Kidney (tissue), 14 donors: Measurements from ENCODE around the gene FERMT3. TPM values are rescaled to one million over a fixed set of nuclear protein-coding genes. Genes with fewer than 3 reads are reported as not detected.

ENCODE experiments used
- DNase-seq, 5 donors: peaks; one replicate each; pipeline ENCODE4 v3.0.0-alpha.2; 2013 to 2020
- FAIRE-seq: peaks from 2 replicates; lab custom pipeline; 2012; peaks lifted over from hg19 to GRCh38; lab: Jason Lieb, UNC
- H3K27ac ChIP-seq, 2 donors: one replicate each; pipeline ENCODE4 v1.7.0; 2013; ENCODE audit warnings: low read depth in 2 of 2, low read length in 2 of 2, inconsistent platforms in 1 of 2
- H3K27me3 ChIP-seq: one replicate; pipeline ENCODE4 v1.7.1; 2013; ENCODE audit warnings: low read length, inconsistent platforms; ENCODE audit not compliant: control insufficient read depth, insufficient read depth
- H3K36me3 ChIP-seq, 3 donors: one replicate each; pipeline versions ENCODE4 v1.7.0 to v1.7.1; 2013; ENCODE audit warnings: low read length in 3 of 3, control low read depth in 1 of 3, inconsistent platforms in 1 of 3; ENCODE audit not compliant: insufficient read depth in 3 of 3, control insufficient read depth in 2 of 3
- H3K4me1 ChIP-seq, 3 donors: one replicate each; pipeline versions ENCODE4 v1.7.0 to v1.7.1; 2013; ENCODE audit warnings: low read length in 3 of 3, inconsistent platforms in 1 of 3, low read depth in 1 of 3; ENCODE audit not compliant: control insufficient read depth in 2 of 3, insufficient read depth in 2 of 3
- H3K4me3 ChIP-seq, 3 donors: one replicate each; pipeline versions ENCODE4 v1.7.0 to v1.8.1; 2013; ENCODE audit warnings: low read length in 3 of 3, control low read depth in 1 of 3, inconsistent platforms in 1 of 3
- H3K9ac ChIP-seq, 3 donors: one replicate each; pipeline versions ENCODE4 v1.7.0 to v1.7.1; 2013; ENCODE audit warnings: low read length in 3 of 3, control low read depth in 1 of 3, inconsistent platforms in 1 of 3
- H3K9me3 ChIP-seq, 3 donors: one replicate each; pipeline versions ENCODE4 v1.7.0 to v1.7.1; 2013; ENCODE audit warnings: low read length in 3 of 3, control low read depth in 1 of 3, inconsistent platforms in 1 of 3; ENCODE audit not compliant: control insufficient read depth in 2 of 3, insufficient read depth in 1 of 3
- intact Hi-C: fragments of 100-400 bp; cut with DNase I; formaldehyde crosslinking; loops from one replicate; pipeline ENCODE4 v1.11.1; 2022
- polyA plus RNA-seq: library from polyadenylated mRNA; stranded (reverse); fragments of 350-450 nt; fragmentation: Illumina TruSeq; extraction: RNeasy Lipid Tissue Mini Kit (QIAGEN cat#74804); gene quantifications from one replicate; pipeline ENCODE4 v1.2.3, GENCODE V29; 2014; ENCODE audit warnings: low read depth, low replicate concordance; ENCODE audit not compliant: insufficient read depth
- total RNA-seq: library from RNA; stranded (reverse); fragmentation: NEBNext Ultra II Directional; extraction: Animal tissue kit (Norgen Biotek cat#: 25700); gene quantifications from one replicate; pipeline ENCODE4 v1.2.1, GENCODE V29; 2021
- TF ChIP-seq, protein P1 (sequence below): IDR thresholded peaks from 3 replicates; pipeline ENCODE4 v1.5.1; 2012; ENCODE audit warnings: mild to moderate bottlenecking, moderate library complexity, borderline replicate concordance; ENCODE audit not compliant: insufficient read depth; ENCODE audit errors: extremely low read depth
- donor health status: control.
- donor health status: control.
- donor health status: control.
- donor health status: control.
- donor health status: control.
- donor health status: DM: yes; HTN: yes; CAD: no.
- donor health status: Normal renal cell carcinoma (clear cell type).

FERMT3 gene
- total and polyA plus RNA-seq, 2 donors from 2014 or later, result 11.8 to 36.3 TPM

DNA sequence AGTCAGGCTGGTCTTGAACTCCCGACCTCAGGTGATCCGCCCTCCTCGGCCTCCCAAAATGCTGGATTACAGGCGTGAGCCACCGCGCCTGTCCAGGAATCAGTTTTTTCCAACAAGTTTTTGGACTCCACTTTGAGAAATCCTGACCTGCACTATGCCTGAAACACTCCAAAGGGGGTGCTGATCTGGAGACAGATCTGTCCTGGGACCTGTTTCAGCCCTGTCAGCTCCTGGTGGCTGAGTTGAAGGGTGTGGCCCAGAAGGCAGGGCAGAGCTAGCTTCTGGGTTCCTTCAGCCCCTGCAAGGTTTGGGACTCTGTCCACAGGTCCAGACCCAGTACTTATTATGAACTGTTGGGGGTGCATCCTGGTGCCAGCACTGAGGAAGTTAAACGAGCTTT, 25.0 kb downstream of the FERMT3 start:
- FAIRE-seq, result no peak
- Histone ChIP-seq H3K4me1 (peaks cover 0 to 40% (median 34%) of the 10 kb centered on the region in 3 donors), H3K4me3 (no peak overlapping the region), H3K27me3 (no peaks in the 10 kb centered on the region), H3K9me3 (no peaks in the 10 kb centered on the region), H3K9ac (no peak overlapping the region), H3K36me3 (no peaks in the 10 kb centered on the region), H3K27ac (no peak overlapping the region)
- no peak for DNase-seq
- TF ChIP-seq, protein P1, sequence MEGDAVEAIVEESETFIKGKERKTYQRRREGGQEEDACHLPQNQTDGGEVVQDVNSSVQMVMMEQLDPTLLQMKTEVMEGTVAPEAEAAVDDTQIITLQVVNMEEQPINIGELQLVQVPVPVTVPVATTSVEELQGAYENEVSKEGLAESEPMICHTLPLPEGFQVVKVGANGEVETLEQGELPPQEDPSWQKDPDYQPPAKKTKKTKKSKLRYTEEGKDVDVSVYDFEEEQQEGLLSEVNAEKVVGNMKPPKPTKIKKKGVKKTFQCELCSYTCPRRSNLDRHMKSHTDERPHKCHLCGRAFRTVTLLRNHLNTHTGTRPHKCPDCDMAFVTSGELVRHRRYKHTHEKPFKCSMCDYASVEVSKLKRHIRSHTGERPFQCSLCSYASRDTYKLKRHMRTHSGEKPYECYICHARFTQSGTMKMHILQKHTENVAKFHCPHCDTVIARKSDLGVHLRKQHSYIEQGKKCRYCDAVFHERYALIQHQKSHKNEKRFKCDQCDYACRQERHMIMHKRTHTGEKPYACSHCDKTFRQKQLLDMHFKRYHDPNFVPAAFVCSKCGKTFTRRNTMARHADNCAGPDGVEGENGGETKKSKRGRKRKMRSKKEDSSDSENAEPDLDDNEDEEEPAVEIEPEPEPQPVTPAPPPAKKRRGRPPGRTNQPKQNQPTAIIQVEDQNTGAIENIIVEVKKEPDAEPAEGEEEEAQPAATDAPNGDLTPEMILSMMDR, result no peak
- intact Hi-C loops, result no loop called here

DNA sequence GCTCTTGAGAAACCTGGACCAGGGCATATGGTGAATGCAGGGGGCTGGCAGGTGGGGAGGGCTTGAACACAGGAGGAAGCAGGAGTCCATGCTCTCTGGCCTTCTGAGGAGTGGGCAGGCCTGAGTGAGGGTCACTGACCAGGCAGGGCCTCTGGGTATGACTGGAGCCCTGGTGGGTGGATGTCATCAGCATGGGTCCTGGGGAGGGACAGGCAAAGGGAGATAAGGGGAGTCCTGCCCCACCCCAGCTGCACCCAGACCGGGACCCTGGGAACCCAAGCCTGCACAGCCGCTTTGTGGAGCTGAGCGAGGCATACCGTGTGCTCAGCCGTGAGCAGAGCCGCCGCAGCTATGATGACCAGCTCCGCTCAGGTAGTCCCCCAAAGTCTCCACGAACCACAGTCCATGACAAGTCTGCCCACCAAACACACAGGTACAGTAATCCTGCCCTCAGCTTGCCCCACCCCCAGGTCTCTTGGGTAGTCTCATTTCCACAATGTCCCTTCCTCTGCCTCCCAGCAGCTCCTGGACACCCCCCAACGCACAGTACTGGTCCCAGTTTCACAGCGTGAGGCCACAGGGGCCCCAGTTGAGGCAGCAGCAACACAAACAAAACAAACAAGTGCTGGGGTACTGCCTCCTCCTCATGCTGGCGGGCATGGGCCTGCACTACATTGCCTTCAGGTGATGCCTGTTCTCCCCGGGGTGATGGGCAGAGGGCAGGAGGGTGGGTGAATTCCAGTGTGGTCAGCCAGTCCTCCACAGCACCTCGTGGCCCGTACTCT, 25.9 kb downstream of the FERMT3 start:
- FAIRE-seq (no peak), DNase-seq (peak in 1 of 5 donors; percentile 73)
- intact Hi-C loops, result no loop called here
- Histone ChIP-seq H3K27me3 (no peaks in the 10 kb centered on the region), H3K36me3 (no peaks in the 10 kb centered on the region), H3K9ac (no peak overlapping the region), H3K27ac (peak overlapping the region in 1 of 2 donors; percentile 22), H3K4me1 (peaks cover 0 to 32% (median 26%) of the 10 kb centered on the region in 3 donors), H3K9me3 (no peaks in the 10 kb centered on the region), H3K4me3 (no peak overlapping the region)
- TF ChIP-seq, protein P1, result no peak

DNA sequence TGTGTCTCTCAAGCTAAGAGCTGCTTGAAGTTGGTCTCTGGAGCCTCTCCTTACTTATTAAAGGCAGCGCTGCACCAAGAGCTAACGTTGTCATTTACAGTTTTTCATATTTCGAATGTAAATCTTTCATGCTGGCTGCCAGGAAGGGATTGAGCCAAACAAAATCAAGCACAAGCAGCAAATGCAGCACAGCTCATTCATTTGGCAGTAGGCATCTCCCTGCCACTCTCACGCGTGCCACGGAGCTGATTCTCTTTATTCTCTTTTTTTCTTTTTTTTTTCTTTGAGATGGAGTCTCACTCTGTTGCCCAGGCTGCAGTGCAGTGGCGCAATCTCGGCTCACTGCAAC, 26.4 kb downstream of the FERMT3 start:
- DNase-seq, result no peak
- Histone ChIP-seq H3K9me3 (no peaks in the 10 kb centered on the region), H3K4me1 (peaks cover 0 to 29% (median 27%) of the 10 kb centered on the region in 3 donors)

More for the DNA sequence above, 26.4 kb downstream of the FERMT3 start:
- Histone ChIP-seq H3K9ac (no peak overlapping the region), H3K27ac (peak overlapping the region in 1 of 2 donors; percentile 22), H3K4me3 (no peak overlapping the region), H3K36me3 (peaks cover 0 to 4% (median 1%) of the 10 kb centered on the region in 3 donors), H3K27me3 (no peaks in the 10 kb centered on the region)
- no peak for FAIRE-seq
- intact Hi-C loops, result no loop called here
- TF ChIP-seq, protein P1, result no peak
